ENCODE results near the gene SOWAHA. TPM values are rescaled to one million over a fixed set of nuclear protein-coding genes. Genes with fewer than 3 reads are reported as not detected.

SOWAHA gene
- total and polyA plus RNA-seq, 2 donors (not counting 3 experiments of a cell fraction or from before 2014, with no cell fraction given), result not detected

GRCh38 chr5:132837868-132838267 is 24.8 kb downstream of the SOWAHA start:
- peaks cover 22% of the 10 kb centered on the region for H3K4me1 ChIP-seq (ENCODE audit: control insufficient read depth, extremely low read depth, insufficient read depth, low read length)
- H2AFZ ChIP-seq (ENCODE audit: low read depth, low read length), result no peak overlapping the region
- DNase-seq (ENCODE audit: low read depth, low spot score) (no peak), FAIRE-seq (no peak)
- no peaks in the 10 kb centered on the region for H3K36me3 ChIP-seq (ENCODE audit: control insufficient read depth in 2 of 2, extremely low read depth in 1 of 2, insufficient read depth in 2 of 2, low read length in 2 of 2)
- intact Hi-C loops (cut with micrococcal nuclease) (no loop called here), dilution Hi-C loops (cut with MboI; ENCODE audit: extremely low pct_ligation_motif_present, low sequenced_read_pairs) (no loop called here)
- H3K27ac ChIP-seq (ENCODE audit: insufficient read depth, low read depth, low read length), result no peak overlapping the region
- H3K79me2 ChIP-seq (ENCODE audit: control insufficient read depth, insufficient read depth, low read length), result no peaks in the 10 kb centered on the region
- H3K4me2 ChIP-seq (ENCODE audit: insufficient read depth, low read length), result no peak overlapping the region
- no peak overlapping the region for H3K4me3 ChIP-seq (replicated peaks in 1 of 3; ENCODE audit: insufficient read depth in 1 of 3, low read depth in 1 of 3, low read length in 3 of 3)
- no peak for TF ChIP-seq EZH2 (IDR thresholded peaks at IDR 0.05; ENCODE audit: borderline replicate concordance, low read depth, low read length, severe bottlenecking)
- TF ChIP-seq, protein P1, sequence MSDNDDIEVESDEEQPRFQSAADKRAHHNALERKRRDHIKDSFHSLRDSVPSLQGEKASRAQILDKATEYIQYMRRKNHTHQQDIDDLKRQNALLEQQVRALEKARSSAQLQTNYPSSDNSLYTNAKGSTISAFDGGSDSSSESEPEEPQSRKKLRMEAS (IDR thresholded peaks at IDR 0.05; ENCODE audit: insufficient read depth, insufficient read length), result no peak
- no peaks in the 10 kb centered on the region for H3K9me3 ChIP-seq (replicated peaks; ENCODE audit: control insufficient read depth, insufficient read depth, low read length)
- no peaks in the 10 kb centered on the region for H3K9me1 ChIP-seq (replicated peaks; ENCODE audit: control insufficient read depth, extremely low read depth, insufficient read depth, low read length)
- BruUV-seq (replicated peaks), result no TSS peak
- no peaks in the 10 kb centered on the region for H4K20me1 ChIP-seq (replicated peaks; ENCODE audit: control insufficient read depth, extremely low read depth, insufficient read depth, low read length)
- H3K9ac ChIP-seq (replicated peaks; ENCODE audit: extremely low read depth, insufficient read depth, low read length), result no peak overlapping the region
- H3K27me3 ChIP-seq (ENCODE audit: control insufficient read depth in 2 of 2, insufficient read depth in 2 of 2, low read length in 2 of 2), result no peaks in the 10 kb centered on the region
- ChIA-PET POLR2A (no interaction called here), CTCF (interaction anchor here (0.8 kb wide), 1 partner anchor 24 kb away, joined by 3 read pairs; no protein-coding TSS in a partner anchor)

DNA sequence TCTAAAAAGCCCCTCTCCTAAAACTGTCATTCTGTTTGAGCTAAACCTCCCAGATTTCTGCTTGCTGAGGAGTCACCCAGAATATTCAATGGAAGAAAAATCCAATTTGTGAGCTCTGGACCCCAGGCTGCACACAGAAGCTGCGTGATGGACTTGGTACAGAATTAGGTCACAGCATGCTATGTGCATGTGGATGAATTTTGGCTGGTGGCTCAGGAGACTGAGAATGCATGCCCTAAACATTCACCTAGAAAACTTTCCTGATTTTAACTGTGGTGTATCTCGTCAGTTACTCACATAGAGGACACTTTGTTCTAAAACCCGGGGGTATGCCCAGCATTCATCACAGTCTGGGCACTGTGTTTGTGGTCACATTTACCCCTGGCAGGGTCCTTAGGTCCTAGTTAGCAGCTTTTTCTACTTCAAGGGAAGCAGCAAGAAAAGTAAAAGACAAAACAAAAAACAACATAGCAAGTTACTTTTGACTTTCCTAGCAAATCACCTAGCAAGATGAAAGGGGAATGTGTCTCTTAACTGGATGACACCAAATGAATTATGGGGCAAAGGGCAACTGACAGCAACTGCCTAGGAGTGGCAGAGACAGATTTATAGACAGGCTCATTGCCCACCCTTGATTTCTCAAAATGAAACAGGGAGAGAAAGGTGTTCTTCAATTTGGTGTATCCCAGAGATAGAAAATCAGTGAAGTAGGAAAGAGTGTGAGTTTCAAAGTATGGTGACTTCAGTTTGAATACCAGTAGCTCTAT is 25.6 kb downstream of the SOWAHA start:
- Histone ChIP-seq H3K79me2 (ENCODE audit: control insufficient read depth, insufficient read depth, low read length) (no peaks in the 10 kb centered on the region), H2AFZ (ENCODE audit: low read depth, low read length) (no peak overlapping the region), H3K4me3 (replicated peaks in 1 of 3; ENCODE audit: insufficient read depth in 1 of 3, low read depth in 1 of 3, low read length in 3 of 3) (no peak overlapping the region), H3K4me2 (ENCODE audit: insufficient read depth, low read length) (no peak overlapping the region), H3K9me1 (replicated peaks; ENCODE audit: control insufficient read depth, extremely low read depth, insufficient read depth, low read length) (no peaks in the 10 kb centered on the region), H3K36me3 (ENCODE audit: control insufficient read depth in 2 of 2, extremely low read depth in 1 of 2, insufficient read depth in 2 of 2, low read length in 2 of 2) (no peaks in the 10 kb centered on the region), H3K27ac (ENCODE audit: insufficient read depth, low read depth, low read length) (peak overlapping the region; percentile 76), H3K9me3 (replicated peaks; ENCODE audit: control insufficient read depth, insufficient read depth, low read length) (no peaks in the 10 kb centered on the region), H3K9ac (replicated peaks; ENCODE audit: extremely low read depth, insufficient read depth, low read length) (no peak overlapping the region), H3K4me1 (ENCODE audit: control insufficient read depth, extremely low read depth, insufficient read depth, low read length) (peaks cover 22% of the 10 kb centered on the region), H4K20me1 (replicated peaks; ENCODE audit: control insufficient read depth, extremely low read depth, insufficient read depth, low read length) (no peaks in the 10 kb centered on the region), H3K27me3 (ENCODE audit: control insufficient read depth in 2 of 2, insufficient read depth in 2 of 2, low read length in 2 of 2) (no peaks in the 10 kb centered on the region)
- intact Hi-C loops (cut with micrococcal nuclease) (loop anchor here (1.0 kb wide), 1 partner anchor 8 kb away; the partner anchor contains the start of gene SHROOM1), dilution Hi-C loops (cut with MboI; ENCODE audit: extremely low pct_ligation_motif_present, low sequenced_read_pairs) (no loop called here)
- no peak for DNase-seq (ENCODE audit: low read depth, low spot score)
- CTCF ChIA-PET, result interaction anchor here (0.8 to 2.1 kb wide), 4 partner anchors 19 to 45 kb away, joined by 3 to 10 read pairs (median 8); no protein-coding TSS in a partner anchor
- no peak for TF ChIP-seq JUN (IDR thresholded peaks at IDR 0.05; ENCODE audit: borderline replicate concordance, insufficient read depth, insufficient read length, low read depth)
- no peak for TF ChIP-seq EZH2 (IDR thresholded peaks at IDR 0.05; ENCODE audit: borderline replicate concordance, low read depth, low read length, severe bottlenecking)
- no peak for TF ChIP-seq FOS (IDR thresholded peaks at IDR 0.05; ENCODE audit: borderline replicate concordance, insufficient read depth, low read length)
- TF ChIP-seq, protein P1 (IDR thresholded peaks at IDR 0.05; ENCODE audit: insufficient read depth, insufficient read length), result no peak
- TF ChIP-seq GATA2 (IDR thresholded peaks at IDR 0.05; ENCODE audit: insufficient read depth, insufficient read length, low read depth, low read length), result no peak
- POLR2A ChIA-PET, result no interaction called here
- no TSS peak for BruUV-seq (replicated peaks)
- FAIRE-seq, result no peak

All from endothelial cell of umbilical vein (primary cell).